ENCODE data around the gene HSPA12B. TPM values are rescaled to one million over a fixed set of nuclear protein-coding genes. Genes with fewer than 3 reads are reported as not detected.
A peak's percentile ranks its signal among the peaks of the same experiment; 100 is the strongest.

The HSPA12B gene
- total RNA-seq, 1 donor from 2014 or later, result 21.6 TPM

DNA sequence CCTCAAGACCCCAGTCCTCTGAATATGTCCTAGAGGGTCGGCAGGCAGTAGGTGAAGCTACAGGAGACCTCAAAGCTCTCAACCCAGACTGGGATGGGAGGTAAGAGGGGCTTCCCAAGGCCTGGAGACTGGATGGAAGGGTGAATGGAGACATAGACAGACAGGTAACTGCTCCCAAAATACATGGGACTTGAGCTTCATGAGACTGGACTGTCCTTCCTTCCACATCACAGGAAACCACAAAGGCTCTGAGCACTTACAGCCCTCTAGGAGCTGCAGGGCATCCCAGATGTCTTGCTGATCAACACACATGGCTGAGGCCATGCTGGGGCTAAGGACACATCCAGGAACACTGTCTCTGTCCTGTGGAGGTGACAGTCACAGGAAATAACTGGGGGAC lies 11.6 kb downstream of the HSPA12B start:
- intact Hi-C loops (cut with DNase I), result no loop called here
- no peaks in the 10 kb centered on the region for H3K36me3 ChIP-seq
- peaks cover 17% of the 10 kb centered on the region for H3K4me1 ChIP-seq
- H3K27ac ChIP-seq, result no peak overlapping the region
- DNase-seq (ENCODE audit: extremely low spot score in 2 of 2), result no peak
- TF ChIP-seq POLR2A (IDR thresholded peaks at IDR 0.05), result no peak
- TF ChIP-seq, protein P1, sequence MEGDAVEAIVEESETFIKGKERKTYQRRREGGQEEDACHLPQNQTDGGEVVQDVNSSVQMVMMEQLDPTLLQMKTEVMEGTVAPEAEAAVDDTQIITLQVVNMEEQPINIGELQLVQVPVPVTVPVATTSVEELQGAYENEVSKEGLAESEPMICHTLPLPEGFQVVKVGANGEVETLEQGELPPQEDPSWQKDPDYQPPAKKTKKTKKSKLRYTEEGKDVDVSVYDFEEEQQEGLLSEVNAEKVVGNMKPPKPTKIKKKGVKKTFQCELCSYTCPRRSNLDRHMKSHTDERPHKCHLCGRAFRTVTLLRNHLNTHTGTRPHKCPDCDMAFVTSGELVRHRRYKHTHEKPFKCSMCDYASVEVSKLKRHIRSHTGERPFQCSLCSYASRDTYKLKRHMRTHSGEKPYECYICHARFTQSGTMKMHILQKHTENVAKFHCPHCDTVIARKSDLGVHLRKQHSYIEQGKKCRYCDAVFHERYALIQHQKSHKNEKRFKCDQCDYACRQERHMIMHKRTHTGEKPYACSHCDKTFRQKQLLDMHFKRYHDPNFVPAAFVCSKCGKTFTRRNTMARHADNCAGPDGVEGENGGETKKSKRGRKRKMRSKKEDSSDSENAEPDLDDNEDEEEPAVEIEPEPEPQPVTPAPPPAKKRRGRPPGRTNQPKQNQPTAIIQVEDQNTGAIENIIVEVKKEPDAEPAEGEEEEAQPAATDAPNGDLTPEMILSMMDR (IDR thresholded peaks at IDR 0.05), result no peak
- TF ChIP-seq POLR2AphosphoS5 (IDR thresholded peaks at IDR 0.05; ENCODE audit: insufficient read depth in 1 of 2, low read depth in 1 of 2), result no peak
- no peaks in the 10 kb centered on the region for H3K9me3 ChIP-seq
- no peaks in the 10 kb centered on the region for H3K27me3 ChIP-seq
- no peak overlapping the region for H3K4me3 ChIP-seq

DNA sequence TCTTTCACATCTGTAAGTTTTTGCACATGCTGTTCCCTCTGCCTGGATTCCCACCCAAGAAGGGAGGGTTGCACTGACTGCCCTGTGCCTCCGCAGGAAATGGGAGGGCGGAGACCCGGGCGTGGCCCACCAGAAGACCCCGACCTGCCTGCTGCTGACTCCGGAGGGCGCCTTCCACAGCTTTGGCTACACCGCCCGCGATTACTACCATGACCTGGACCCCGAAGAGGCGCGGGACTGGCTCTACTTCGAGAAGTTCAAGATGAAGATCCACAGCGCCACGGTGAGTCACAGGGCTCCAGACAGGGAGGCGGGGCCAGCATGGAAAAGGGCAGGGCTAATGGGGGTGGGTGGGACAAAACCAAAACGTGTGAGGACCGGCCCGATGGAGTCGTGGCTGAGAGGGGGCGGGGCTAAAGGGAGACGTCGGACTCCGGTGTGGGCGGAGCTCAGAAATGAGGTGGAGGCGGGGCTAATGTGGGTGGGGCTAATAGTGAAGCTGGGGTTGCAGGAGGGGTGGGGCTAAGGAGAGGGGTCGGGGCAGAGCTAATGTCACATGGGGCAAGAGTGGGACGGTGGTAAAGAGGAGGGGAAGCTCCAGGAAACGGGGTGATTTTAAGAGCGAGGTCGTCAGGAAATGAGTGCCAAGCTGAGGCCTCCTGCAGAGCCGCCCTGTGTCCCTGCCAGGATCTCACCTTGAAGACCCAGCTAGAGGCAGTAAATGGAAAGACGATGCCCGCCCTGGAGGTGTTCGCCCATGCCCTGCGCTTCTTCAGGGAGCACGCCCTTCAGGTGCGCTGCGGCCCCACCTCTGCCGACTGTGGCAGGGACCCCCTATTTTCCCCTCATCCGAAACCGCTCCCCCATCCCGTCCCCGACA lies 12.6 kb downstream of the HSPA12B start:
- H3K4me3 ChIP-seq, result peak overlapping the region in 1 of 2 donors; percentile 16
- peaks cover 10% of the 10 kb centered on the region for H3K4me1 ChIP-seq
- no peak for DNase-seq (ENCODE audit: extremely low spot score in 2 of 2)
- intact Hi-C loops (cut with DNase I), result no loop called here
- H3K36me3 ChIP-seq, result peaks cover 0 to 1% of the 10 kb centered on the region in 2 donors
- no peaks in the 10 kb centered on the region for H3K9me3 ChIP-seq
- H3K27me3 ChIP-seq, result no peaks in the 10 kb centered on the region
- H3K27ac ChIP-seq, result no peak overlapping the region
- TF ChIP-seq, protein P1 (IDR thresholded peaks at IDR 0.05), result no peak
- TF ChIP-seq POLR2AphosphoS5 (IDR thresholded peaks at IDR 0.05; ENCODE audit: insufficient read depth in 1 of 2, low read depth in 1 of 2) (no peak), POLR2A (IDR thresholded peaks at IDR 0.05) (no peak)

DNA sequence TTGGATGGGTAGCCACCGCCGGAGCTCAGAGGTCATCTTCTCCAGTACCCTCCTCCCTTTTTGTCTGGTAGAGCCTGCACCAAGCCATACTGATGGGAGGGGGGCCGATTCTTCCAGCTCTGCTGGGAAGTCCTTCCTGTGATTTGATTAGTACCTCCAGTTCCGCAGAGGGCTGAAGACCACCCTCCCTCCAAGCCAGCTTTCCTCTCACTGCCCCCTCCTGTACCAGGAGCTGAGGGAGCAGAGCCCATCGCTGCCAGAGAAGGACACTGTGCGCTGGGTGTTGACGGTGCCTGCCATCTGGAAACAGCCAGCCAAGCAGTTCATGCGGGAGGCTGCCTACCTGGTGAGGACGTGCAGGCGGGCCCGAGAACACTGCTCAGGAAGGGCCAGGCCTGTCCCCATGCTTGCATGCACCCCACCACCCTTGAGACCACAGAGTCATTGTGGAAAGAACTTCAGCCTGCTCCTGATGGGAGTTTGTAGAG lies 13.2 kb downstream of the HSPA12B start:
- Histone ChIP-seq H3K4me3 (no peak overlapping the region), H3K27me3 (no peaks in the 10 kb centered on the region), H3K9me3 (no peaks in the 10 kb centered on the region), H3K4me1 (peaks cover 8% of the 10 kb centered on the region), H3K36me3 (peaks cover 0 to 8% of the 10 kb centered on the region in 2 donors), H3K27ac (no peak overlapping the region)
- no peak for TF ChIP-seq POLR2AphosphoS5 (IDR thresholded peaks at IDR 0.05; ENCODE audit: insufficient read depth in 1 of 2, low read depth in 1 of 2)
- intact Hi-C loops (cut with DNase I), result no loop called here
- DNase-seq (ENCODE audit: extremely low spot score in 2 of 2), result no peak

DNA sequence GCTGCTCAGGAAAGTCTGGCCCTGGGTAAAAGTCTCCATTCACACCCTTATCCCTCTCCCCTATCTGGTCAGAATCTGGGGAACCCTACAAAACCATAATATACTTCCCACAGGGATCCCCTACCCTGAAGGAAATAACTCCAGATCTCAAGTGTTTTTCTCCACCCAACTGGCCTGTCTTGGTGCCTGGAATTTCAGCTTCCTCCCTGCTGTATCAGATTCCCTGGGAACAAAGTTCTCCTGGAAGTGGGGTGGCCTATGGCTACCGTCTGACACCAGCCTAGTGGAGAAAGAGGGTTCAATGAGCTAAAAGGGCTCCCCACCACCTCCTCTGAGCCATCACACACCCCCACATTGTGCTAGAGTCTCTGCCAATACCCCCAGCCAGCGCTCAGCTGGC lies 15.0 kb downstream of the HSPA12B start:
- Histone ChIP-seq H3K27ac (no peak overlapping the region), H3K4me1 (peaks cover 8% of the 10 kb centered on the region), H3K27me3 (no peaks in the 10 kb centered on the region), H3K9me3 (no peaks in the 10 kb centered on the region), H3K4me3 (no peak overlapping the region), H3K36me3 (peaks cover 0 to 12% of the 10 kb centered on the region in 2 donors)
- intact Hi-C loops (cut with DNase I), result no loop called here
- no peak for DNase-seq (ENCODE audit: extremely low spot score in 2 of 2)
- TF ChIP-seq, protein P1 (IDR thresholded peaks at IDR 0.05), result no peak
- TF ChIP-seq POLR2A (IDR thresholded peaks at IDR 0.05) (no peak), POLR2AphosphoS5 (IDR thresholded peaks at IDR 0.05; ENCODE audit: insufficient read depth in 1 of 2, low read depth in 1 of 2) (no peak)

DNA sequence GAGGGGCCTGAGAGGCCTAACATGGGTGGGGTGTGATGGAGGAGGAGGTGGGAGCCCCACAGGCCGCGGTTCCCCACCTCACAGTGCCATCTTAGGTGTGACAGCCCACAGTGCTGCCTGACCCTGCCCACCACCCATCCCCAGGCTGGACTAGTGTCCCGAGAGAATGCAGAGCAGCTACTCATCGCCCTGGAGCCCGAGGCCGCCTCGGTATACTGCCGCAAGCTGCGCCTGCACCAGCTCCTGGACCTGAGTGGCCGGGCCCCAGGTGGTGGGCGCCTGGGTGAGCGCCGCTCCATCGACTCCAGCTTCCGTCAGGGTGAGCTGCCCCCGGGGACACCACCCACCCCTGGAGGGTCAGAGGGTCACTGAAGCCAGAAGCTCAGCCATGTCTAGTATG lies 15.6 kb downstream of the HSPA12B start:
- TF ChIP-seq, protein P1 (IDR thresholded peaks at IDR 0.05), result no peak
- no peak for TF ChIP-seq POLR2AphosphoS5 (IDR thresholded peaks at IDR 0.05; ENCODE audit: insufficient read depth in 1 of 2, low read depth in 1 of 2)
- TF ChIP-seq POLR2A (IDR thresholded peaks at IDR 0.05), result no peak
- Histone ChIP-seq H3K27me3 (no peaks in the 10 kb centered on the region), H3K4me3 (no peak overlapping the region), H3K9me3 (no peaks in the 10 kb centered on the region), H3K36me3 (peaks cover 0 to 12% of the 10 kb centered on the region in 2 donors), H3K4me1 (peaks cover 8% of the 10 kb centered on the region), H3K27ac (no peak overlapping the region)
- DNase-seq (ENCODE audit: extremely low spot score in 2 of 2), result no peak
- intact Hi-C loops (cut with DNase I), result no loop called here

Data from vagina (tissue), 2 donors.